Stimulated activated naive CD8-positive, alpha-beta T cell treated with anti-CD3 and anti-CD28 coated beads, Interleukin-15, Interleukin-2, amounts not matched to agents 100 U/mL and 50 U/mL, for 24 hours (primary cell): ENCODE results near the gene MOCOS.

Source experiments
- ATAC-seq: fragments of 150-1000 bp; cut with Tn5 transposase; one replicate; pipeline ENCODE4 v1.10.0; 2021
- DNase-seq: peaks from one replicate; pipeline ENCODE4 v3.0.0; 2021

The MOCOS gene

DNA sequence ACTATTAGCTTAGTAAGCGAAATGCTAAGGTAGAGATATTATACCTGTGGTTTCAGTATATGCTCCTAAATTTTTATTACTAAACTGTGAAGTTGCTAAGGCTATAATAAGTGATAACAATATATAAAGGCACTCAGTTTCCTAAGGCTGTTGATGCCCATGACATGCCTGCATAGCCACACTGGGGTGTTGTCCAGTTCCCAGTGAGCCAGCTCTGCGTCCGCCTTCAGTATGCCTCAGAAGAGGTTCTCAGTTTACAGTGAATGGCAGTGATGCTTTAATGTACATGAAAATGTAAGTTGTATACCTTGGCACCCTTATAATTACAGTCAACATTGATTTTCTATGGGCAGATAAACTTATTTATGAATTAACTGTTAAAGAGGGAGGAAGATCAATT lies 117.4 kb downstream of the MOCOS start:
- ATAC-seq (no peak), DNase-seq (no peak)

DNA sequence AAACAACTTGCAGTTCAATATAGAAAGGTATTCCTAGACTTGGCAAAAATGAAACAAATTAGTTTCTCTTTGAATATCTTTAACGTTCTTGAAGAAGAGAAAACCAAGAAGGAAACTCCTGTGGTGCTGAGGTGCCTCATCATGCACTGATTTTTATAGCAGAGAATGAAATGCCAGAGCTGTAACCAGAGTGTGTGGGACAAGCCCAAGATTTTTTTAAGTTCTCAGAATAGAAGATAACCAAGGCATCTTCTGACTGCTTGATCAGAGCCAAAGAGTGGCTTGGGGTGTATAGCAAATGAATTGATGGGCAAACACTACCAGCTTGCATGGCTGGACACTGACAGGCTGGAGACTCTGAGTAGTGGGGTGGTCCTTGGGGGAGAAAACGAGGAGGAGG lies 118.1 kb downstream of the MOCOS start:
- ATAC-seq (no peak), DNase-seq (no peak)

- ATAC-seq: no peak
- DNase-seq: no peak
Measured at GRCh38 chr18:36307513-36307912, 120.2 kb downstream of the MOCOS start.

DNA sequence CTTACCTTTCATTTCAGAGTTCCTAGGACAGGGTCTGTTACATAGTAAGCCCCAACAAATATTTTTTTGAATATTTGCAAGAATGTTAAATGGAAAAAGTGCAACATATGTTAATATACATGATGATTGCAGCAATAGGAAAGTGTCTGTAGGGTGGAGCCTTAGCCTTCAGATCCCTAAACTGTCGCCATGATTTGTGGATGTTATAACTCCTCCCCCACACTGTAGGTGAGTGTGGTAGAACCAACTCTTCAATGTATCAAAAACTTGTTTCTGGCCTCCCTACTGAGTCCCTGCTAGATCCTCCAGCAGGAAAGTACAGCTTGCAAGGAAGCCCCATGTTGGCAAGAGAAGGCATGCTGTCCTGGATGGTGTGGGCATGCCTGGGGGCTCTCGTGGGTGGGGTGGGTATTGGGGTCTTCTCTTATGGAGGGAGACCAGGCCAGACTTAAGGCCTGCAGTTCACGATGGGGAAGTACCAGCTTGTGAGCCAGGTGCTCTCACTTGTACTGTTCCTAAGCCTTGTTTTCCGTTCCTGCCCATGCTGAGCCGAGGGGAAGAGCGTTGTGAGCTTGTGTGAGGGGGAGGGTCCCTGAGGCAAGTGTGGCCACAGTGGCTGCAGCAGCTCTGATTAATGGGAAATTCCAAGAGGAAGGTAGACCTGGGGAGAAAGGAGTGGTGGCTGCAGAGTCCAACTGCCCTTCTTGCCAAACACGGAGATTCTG lies 121.6 kb downstream of the MOCOS start:
- DNase-seq (no peak), ATAC-seq (no peak)

GRCh38 chr18:36309436-36310391 lies 122.4 kb downstream of the MOCOS start:
- DNase-seq (no peak), ATAC-seq (no peak)

DNA sequence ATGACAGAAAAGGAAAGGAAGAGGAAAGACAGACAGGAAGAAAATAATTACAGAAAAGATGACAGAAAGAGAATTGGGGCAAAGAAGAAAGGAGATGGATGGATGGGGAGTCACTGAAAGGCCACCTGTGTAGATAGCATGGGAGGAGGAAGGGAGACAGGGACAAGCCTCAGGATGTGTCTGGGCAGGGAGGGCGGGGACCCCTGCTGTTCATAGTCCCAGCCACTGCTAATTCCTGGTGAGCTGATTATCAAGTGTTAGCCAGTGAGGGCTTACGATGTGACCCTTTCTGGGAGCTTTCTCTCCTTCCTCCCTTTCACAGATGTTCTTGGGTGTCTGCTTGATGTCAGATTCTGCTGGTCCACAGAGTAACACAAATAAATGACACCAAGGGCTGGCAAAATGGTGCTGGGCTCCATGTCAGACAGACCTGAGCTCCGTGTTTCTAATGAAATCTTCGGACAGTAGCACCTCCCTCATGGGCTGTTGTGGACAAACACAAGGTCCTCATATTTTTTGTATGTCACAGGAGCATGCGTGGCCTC lies 123.8 kb downstream of the MOCOS start:
- DNase-seq (no peak), ATAC-seq (no peak)

DNA sequence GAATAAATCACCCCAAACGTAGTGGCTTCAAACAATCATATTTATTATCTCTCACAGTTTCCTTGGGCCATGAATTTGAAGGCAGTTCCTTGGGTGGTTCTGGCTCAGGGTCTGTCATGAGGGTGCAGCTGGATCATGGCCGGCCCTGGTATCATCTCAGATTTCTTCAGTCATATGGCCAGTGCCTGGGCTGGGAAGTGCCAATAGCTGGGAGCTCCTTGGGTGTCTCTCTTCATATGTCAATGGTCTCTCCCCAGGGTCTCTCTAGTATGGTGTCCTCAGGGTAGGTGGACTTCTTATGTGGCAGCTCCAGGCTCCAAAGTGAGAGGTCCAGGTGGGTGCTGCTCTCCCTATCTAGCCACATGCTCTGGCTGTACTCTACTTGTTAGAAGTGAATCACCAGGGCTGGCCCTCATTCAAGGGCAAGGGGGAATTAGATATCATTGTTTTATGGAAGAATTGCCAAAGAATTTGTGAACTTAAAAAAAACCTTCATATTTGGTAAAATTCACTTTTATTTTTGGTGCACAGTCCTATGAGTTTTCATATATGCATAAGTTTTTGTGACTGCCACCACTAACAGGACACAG lies 125.6 kb downstream of the MOCOS start:
- DNase-seq: no peak
- ATAC-seq: no peak

DNA sequence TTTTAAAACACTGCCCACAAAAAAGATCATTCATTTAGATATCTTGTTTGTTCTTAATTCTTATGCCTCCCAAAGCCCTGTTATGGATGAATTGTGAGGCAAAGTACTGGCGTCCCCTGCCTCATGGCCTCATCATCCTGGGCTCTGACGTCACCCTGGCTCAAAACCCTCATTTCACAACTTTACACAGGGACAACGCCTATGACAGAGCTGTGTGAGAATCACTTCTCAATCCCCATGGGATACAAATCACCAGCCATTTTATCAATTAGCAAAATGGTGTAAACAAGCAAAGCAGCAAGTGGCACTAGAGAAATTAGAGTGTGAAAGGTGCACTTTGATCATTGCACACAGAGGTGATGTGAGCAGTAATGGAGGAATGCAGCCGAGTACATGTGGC lies 126.8 kb downstream of the MOCOS start:
- ATAC-seq (no peak), DNase-seq (no peak)

DNA sequence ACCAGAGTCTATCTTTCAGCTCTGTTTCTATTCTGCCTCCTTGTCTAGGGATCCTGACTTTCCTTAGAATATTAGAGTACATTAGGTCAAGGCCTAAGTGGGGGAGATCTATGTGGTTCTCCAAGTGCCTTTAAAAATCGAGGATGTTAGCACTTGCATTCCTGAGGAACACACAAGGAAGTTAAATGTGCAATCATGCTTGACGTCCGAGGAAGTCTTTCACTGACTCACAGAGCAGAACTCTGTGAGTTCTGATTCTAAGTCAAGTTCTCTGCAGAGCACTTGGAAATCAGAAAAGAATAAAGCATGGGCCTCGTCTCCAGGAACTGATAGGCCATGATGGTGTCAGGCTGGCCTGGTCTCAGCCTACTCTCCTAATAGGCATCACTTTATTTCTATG lies 127.5 kb downstream of the MOCOS start:
- ATAC-seq: no peak
- DNase-seq: no peak

DNA sequence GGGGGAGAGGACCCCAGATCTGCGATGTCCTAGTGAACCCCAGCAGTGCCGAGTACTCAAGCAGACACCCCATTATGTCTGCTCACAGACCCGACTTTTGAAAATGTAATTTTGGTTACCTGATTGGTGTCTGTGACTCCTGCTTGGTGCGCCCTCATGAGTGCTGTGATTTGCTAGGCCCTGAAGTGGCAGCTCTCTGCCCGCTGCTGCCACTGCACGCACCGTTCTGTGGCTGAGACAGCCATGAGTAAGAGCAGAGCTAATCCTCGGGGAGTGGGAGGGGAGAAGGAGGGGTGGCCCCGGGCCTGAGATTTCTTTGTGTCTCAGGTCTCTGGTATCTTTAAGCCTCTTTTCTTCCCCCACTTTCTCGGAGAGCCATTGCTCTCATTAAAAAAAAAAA lies 128.4 kb downstream of the MOCOS start:
- DNase-seq (no peak), ATAC-seq (peak; percentile 9)

DNA sequence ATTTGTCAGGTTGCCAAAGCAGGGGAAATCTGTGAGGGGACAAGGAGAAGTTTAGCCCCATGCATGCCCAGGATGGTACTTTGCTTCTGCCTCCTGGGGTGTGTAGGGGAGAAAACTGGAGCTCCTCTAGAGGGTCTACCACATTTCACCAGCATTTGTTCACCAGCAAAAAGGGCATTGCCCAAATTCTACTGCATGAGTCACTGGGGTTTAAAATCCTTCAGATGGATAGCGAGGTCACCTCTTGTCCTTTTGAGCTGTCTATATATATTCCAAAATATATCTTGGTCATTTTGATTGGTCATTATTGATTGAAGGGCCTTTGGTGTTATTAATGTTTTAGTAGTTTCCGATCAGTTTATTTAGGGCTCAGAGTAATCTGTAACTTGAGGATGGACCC lies 128.9 kb downstream of the MOCOS start:
- ATAC-seq (no peak), DNase-seq (no peak)
